ENCODE data around the gene PLA2G3. TPM values are rescaled to one million over a fixed set of nuclear protein-coding genes. Genes with fewer than 3 reads are reported as not detected.

PLA2G3 gene
- total RNA-seq, 1 experiment from 2014 or later, result 21.5 TPM

GRCh38 chr22:31160328-31160978 is 20.1 kb upstream of the PLA2G3 start:
- intact Hi-C loops (cut with micrococcal nuclease; ENCODE audit: unreplicated experiment), result no loop called here
- TSS peak; percentile 53 for BruUV-seq (replicated peaks)
- ChIA-PET POLR2A (ENCODE audit: low non-redundant PET) (no interaction called here), CTCF (interaction anchor here (1.4 kb wide), 1 partner anchor 112 kb away, joined by 10 read pairs; no protein-coding TSS in a partner anchor)
- peak; percentile 34 for DNase-seq (ENCODE audit: low spot score)
- Histone ChIP-seq H3K27ac (ENCODE audit: low read depth, low read length, poor library complexity, severe bottlenecking) (peak overlapping the region; percentile 80), H3K27me3 (replicated peaks; ENCODE audit: insufficient read depth, low read depth, low read length, poor library complexity) (no peaks in the 10 kb centered on the region), H3K9me3 (ENCODE audit: low read depth, low read length, poor library complexity, severe bottlenecking) (no peaks in the 10 kb centered on the region), H3K36me3 (ENCODE audit: insufficient read depth, low read length, poor library complexity, severe bottlenecking) (peaks cover 3% of the 10 kb centered on the region), H3K4me1 (ENCODE audit: insufficient read depth, low read length, poor library complexity, severe bottlenecking) (peaks cover 10% of the 10 kb centered on the region), H3K4me3 (ENCODE audit: low read depth, low read length, poor library complexity, severe bottlenecking) (peak overlapping the region; percentile 86)
- TF ChIP-seq EZH2 (IDR thresholded peaks at IDR 0.05; ENCODE audit: borderline replicate concordance, low read depth, low read length, poor library complexity, severe bottlenecking), result no peak
- TF ChIP-seq CTCF (conservative IDR thresholded peaks at IDR 0.05; ENCODE audit: low read depth, low read length), result no peak

- no peak for DNase-seq (ENCODE audit: low spot score)
- Histone ChIP-seq H3K4me3 (ENCODE audit: low read depth, low read length, poor library complexity, severe bottlenecking) (no peak overlapping the region), H3K36me3 (ENCODE audit: insufficient read depth, low read length, poor library complexity, severe bottlenecking) (no peaks in the 10 kb centered on the region), H3K9me3 (ENCODE audit: low read depth, low read length, poor library complexity, severe bottlenecking) (no peaks in the 10 kb centered on the region), H3K27ac (ENCODE audit: low read depth, low read length, poor library complexity, severe bottlenecking) (no peak overlapping the region), H3K4me1 (ENCODE audit: insufficient read depth, low read length, poor library complexity, severe bottlenecking) (no peaks in the 10 kb centered on the region), H3K27me3 (replicated peaks; ENCODE audit: insufficient read depth, low read depth, low read length, poor library complexity) (no peaks in the 10 kb centered on the region)
- no TSS peak for BruUV-seq (replicated peaks)
- ChIA-PET POLR2A (ENCODE audit: low non-redundant PET) (no interaction called here), CTCF (no interaction called here)
- intact Hi-C loops (cut with micrococcal nuclease; ENCODE audit: unreplicated experiment), result no loop called here
- TF ChIP-seq CTCF (conservative IDR thresholded peaks at IDR 0.05; ENCODE audit: low read depth, low read length) (no peak), EZH2 (IDR thresholded peaks at IDR 0.05; ENCODE audit: borderline replicate concordance, low read depth, low read length, poor library complexity, severe bottlenecking) (no peak)
These were observed 15.1 kb upstream of the PLA2G3 start for GRCh38 chr22:31155422-31155821.

GRCh38 chr22:31154975-31155374 is 14.7 kb upstream of the PLA2G3 start:
- Histone ChIP-seq H3K27ac (ENCODE audit: low read depth, low read length, poor library complexity, severe bottlenecking) (no peak overlapping the region), H3K4me3 (ENCODE audit: low read depth, low read length, poor library complexity, severe bottlenecking) (no peak overlapping the region), H3K9me3 (ENCODE audit: low read depth, low read length, poor library complexity, severe bottlenecking) (no peaks in the 10 kb centered on the region), H3K4me1 (ENCODE audit: insufficient read depth, low read length, poor library complexity, severe bottlenecking) (no peaks in the 10 kb centered on the region), H3K36me3 (ENCODE audit: insufficient read depth, low read length, poor library complexity, severe bottlenecking) (no peaks in the 10 kb centered on the region), H3K27me3 (replicated peaks; ENCODE audit: insufficient read depth, low read depth, low read length, poor library complexity) (no peaks in the 10 kb centered on the region)
- intact Hi-C loops (cut with micrococcal nuclease; ENCODE audit: unreplicated experiment), result no loop called here
- no peak for DNase-seq (ENCODE audit: low spot score)
- TF ChIP-seq EZH2 (IDR thresholded peaks at IDR 0.05; ENCODE audit: borderline replicate concordance, low read depth, low read length, poor library complexity, severe bottlenecking) (no peak), CTCF (conservative IDR thresholded peaks at IDR 0.05; ENCODE audit: low read depth, low read length) (no peak)
- POLR2A ChIA-PET (ENCODE audit: low non-redundant PET), result no interaction called here
- no TSS peak for BruUV-seq (replicated peaks)
- CTCF ChIA-PET, result no interaction called here
